H9 (cell line): ENCODE measurements around the gene TCEA2. TPM values are rescaled to one million over a fixed set of nuclear protein-coding genes. Genes with fewer than 3 reads are reported as not detected.

Experiments used
- DNase-seq: peaks from one replicate; pipeline ENCODE4 v3.0.0-alpha.2; 2017
- H2AFZ ChIP-seq: one replicate; pipeline ENCODE4 v1.6.1; 2013; ENCODE audit warnings: mild to moderate bottlenecking, low read length, control low read depth, moderate library complexity
- H2AK5ac ChIP-seq: 2 replicates; pipeline ENCODE4 v1.6.1; 2013; ENCODE audit warnings: low read length, control low read depth, mixed read lengths; ENCODE audit not compliant: insufficient read length
- H2BK120ac ChIP-seq: one replicate; pipeline ENCODE4 v1.6.1; 2013; ENCODE audit warnings: low read depth, mild to moderate bottlenecking, low read length, control low read depth, inconsistent platforms; ENCODE audit not compliant: poor library complexity, severe bottlenecking
- H2BK12ac ChIP-seq: 2 replicates; pipeline ENCODE4 v1.6.1; 2013; ENCODE audit warnings: low read length, control low read depth, mixed read lengths, low read depth; ENCODE audit not compliant: insufficient read length
- H2BK15ac ChIP-seq: 2 replicates; pipeline ENCODE4 v1.6.1; 2013; ENCODE audit warnings: low read depth, low read length, control low read depth
- H2BK20ac ChIP-seq: one replicate; pipeline ENCODE4 v1.6.1; 2013; ENCODE audit warnings: low read depth, mild to moderate bottlenecking, low read length, control low read depth, inconsistent platforms; ENCODE audit not compliant: poor library complexity, severe bottlenecking
- H2BK5ac ChIP-seq: 2 replicates; pipeline ENCODE4 v1.6.1; 2013; ENCODE audit warnings: low read length, control low read depth, mixed read lengths; ENCODE audit not compliant: insufficient read length
- H3K14ac ChIP-seq: 2 replicates; pipeline ENCODE4 v1.6.1; 2013; ENCODE audit warnings: low read length, control low read depth; ENCODE audit not compliant: insufficient read depth
- H3K18ac ChIP-seq: 2 replicates; pipeline ENCODE4 v1.6.1; 2013; ENCODE audit warnings: low read depth, mild to moderate bottlenecking, mixed read lengths, low read length, control low read depth; ENCODE audit not compliant: insufficient read length
- H3K23ac ChIP-seq: 2 replicates; pipeline ENCODE4 v1.6.1; 2013; ENCODE audit warnings: low read length, control low read depth, mixed read lengths, low read depth; ENCODE audit not compliant: insufficient read length
- H3K23me2 ChIP-seq: 2 replicates; pipeline ENCODE4 v1.6.1; 2013; ENCODE audit warnings: low read depth, mild to moderate bottlenecking, mixed read lengths, low read length, control low read depth; ENCODE audit not compliant: insufficient read length, poor library complexity, severe bottlenecking
- H3K27ac ChIP-seq: 2 replicates; pipeline ENCODE4 v1.5.1; 2013; ENCODE audit warnings: low read length, control low read depth, mixed read lengths, low read depth; ENCODE audit not compliant: insufficient read length
- H3K27me3 ChIP-seq: 2 replicates; pipeline ENCODE4 v1.6.1; 2013; ENCODE audit warnings: low read length, control low read depth, inconsistent platforms; ENCODE audit not compliant: insufficient read depth
- H3K4ac ChIP-seq: 2 replicates; pipeline ENCODE4 v1.6.1; 2013; ENCODE audit warnings: low read depth, mild to moderate bottlenecking, control low read depth, inconsistent platforms, low read length, moderate library complexity
- H3K4me1 ChIP-seq: 2 replicates; pipeline ENCODE4 v1.6.1; 2013; ENCODE audit warnings: low read length, control low read depth, inconsistent platforms; ENCODE audit not compliant: insufficient read depth
- H3K4me2 ChIP-seq: 2 replicates; pipeline ENCODE4 v1.6.1; 2013; ENCODE audit warnings: low read length, control low read depth, mixed read lengths; ENCODE audit not compliant: insufficient read length, insufficient read depth
- H3K56ac ChIP-seq: 2 replicates; pipeline ENCODE4 v1.6.1; 2013; ENCODE audit warnings: low read depth, mild to moderate bottlenecking, mixed read lengths, low read length, control low read depth; ENCODE audit not compliant: insufficient read length
- H3K79me1 ChIP-seq: 2 replicates; pipeline ENCODE4 v1.6.1; 2013; ENCODE audit warnings: low read depth, mild to moderate bottlenecking, moderate library complexity, low read length, control low read depth, inconsistent platforms; ENCODE audit not compliant: insufficient read depth, poor library complexity, severe bottlenecking
- H3K79me2 ChIP-seq: 2 replicates; pipeline ENCODE4 v1.6.1; 2013; ENCODE audit warnings: low read length, control low read depth, inconsistent platforms; ENCODE audit not compliant: insufficient read depth
- H3K9ac ChIP-seq: 2 replicates; pipeline ENCODE4 v1.6.1; 2013; ENCODE audit warnings: low read length, control low read depth, mixed read lengths; ENCODE audit not compliant: insufficient read length; ENCODE audit errors: extremely low read depth
- H3K9me3 ChIP-seq: one replicate; pipeline ENCODE4 v1.6.1; 2013; ENCODE audit warnings: low read depth, low read length, inconsistent platforms; ENCODE audit not compliant: control insufficient read depth
- H3T11ph ChIP-seq: one replicate; pipeline ENCODE4 v1.6.1; 2013; ENCODE audit warnings: mild to moderate bottlenecking, low read length, control low read depth, inconsistent platforms
- H4K20me1 ChIP-seq: one replicate; pipeline ENCODE4 v1.6.1; 2013; ENCODE audit not compliant: control insufficient read depth, insufficient read length, insufficient read depth
- H4K5ac ChIP-seq: 2 replicates; pipeline ENCODE4 v1.6.1; 2013; ENCODE audit warnings: low read depth, mild to moderate bottlenecking, mixed read lengths, low read length, control low read depth; ENCODE audit not compliant: insufficient read length
- H4K8ac ChIP-seq: replicated peaks from 2 replicates; pipeline ENCODE4 v1.6.1; 2013; ENCODE audit warnings: low read length, control low read depth, mixed read lengths, low read depth; ENCODE audit not compliant: insufficient read length
- H4K91ac ChIP-seq: 2 replicates; pipeline ENCODE4 v1.6.1; 2013; ENCODE audit warnings: low read depth, mild to moderate bottlenecking, moderate library complexity, mixed read lengths, low read length, control low read depth; ENCODE audit not compliant: insufficient read length
- H3K27ac Mint-ChIP-seq, 3 experiments: 2 replicates in 2 of 3; 3 replicates in 1 of 3; pipeline ENCODE4 v1.8.0; 2020 to 2021; ENCODE audit warnings: mixed read lengths in 3 of 3, mild to moderate bottlenecking in 1 of 3, moderate library complexity in 1 of 3
- H3K27me3 Mint-ChIP-seq: 2 replicates; pipeline ENCODE4 v1.8.0; 2021; ENCODE audit warnings: low read depth, mild to moderate bottlenecking, moderate library complexity, mixed read lengths
- H3K36me3 Mint-ChIP-seq, 3 experiments: 2 replicates in 2 of 3; 3 replicates in 1 of 3; pipeline ENCODE4 v1.8.0; 2020 to 2021; ENCODE audit warnings: low read depth in 3 of 3, mixed read lengths in 3 of 3; ENCODE audit not compliant: insufficient read depth in 1 of 3
- H3K4me1 Mint-ChIP-seq, 2 experiments: 2 replicates each; pipeline ENCODE4 v1.8.0; 2020; ENCODE audit warnings: mixed read lengths in 2 of 2
- H3K4me3 Mint-ChIP-seq, 2 experiments: 2 replicates in 1 of 2; 3 replicates in 1 of 2; pipeline ENCODE4 v1.8.0; 2020 to 2021; ENCODE audit warnings: mild to moderate bottlenecking in 2 of 2, mixed read lengths in 2 of 2, moderate library complexity in 1 of 2
- H3K9me3 Mint-ChIP-seq, 2 experiments: 2 replicates in 1 of 2; 3 replicates in 1 of 2; pipeline ENCODE4 v1.8.0; 2020; ENCODE audit warnings: mild to moderate bottlenecking in 2 of 2, mixed read lengths in 2 of 2, moderate library complexity in 1 of 2
- WGBS: extraction: QIAGEN DNeasy Blood & Tissue Kit; methylation state at CpG from one replicate; pipeline ENCODE4 v1.1.7; 2013; ENCODE audit warnings: missing lambda C conversion rate, low lambda C conversion rate, mixed read lengths; ENCODE audit not compliant: insufficient read length; ENCODE audit errors: extremely low coverage; 5-methylcytosine and 5-hydroxymethylcytosine counted together
- total RNA-seq: library from RNA; stranded (reverse); gene quantifications from 2 replicates; pipeline ENCODE4 v1.2.1, GENCODE V29; 2021
- TF ChIP-seq, protein P1 (sequence below): fragments of 200-600 bp; sonication (generic); conservative IDR thresholded peaks from 3 replicates; pipeline ENCODE4 v1.8.0; 2021; ENCODE audit warnings: antibody characterized with exemption, mild to moderate bottlenecking

Gene TCEA2
- total RNA-seq, 1 experiment from 2014 or later, result 51.7 TPM

DNA sequence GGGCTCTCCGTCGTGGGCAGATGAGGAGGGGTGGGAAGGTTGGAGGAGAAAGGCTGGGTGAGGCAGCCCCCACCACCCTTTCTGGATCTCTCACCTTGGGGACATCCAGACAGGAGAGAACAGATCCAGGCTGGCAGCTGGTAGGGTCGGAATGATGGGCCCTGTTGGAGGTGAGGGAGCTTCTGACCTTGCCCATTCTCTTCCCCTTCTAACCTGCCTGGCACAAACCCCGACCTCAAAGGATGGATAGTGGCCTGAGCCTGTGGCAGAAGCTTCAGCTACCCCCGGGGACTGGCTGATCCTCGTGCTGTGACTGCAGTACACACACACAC lies 50.4 kb downstream of the TCEA2 start:
- H3K36me3 Mint-ChIP-seq, result no peaks in the 10 kb centered on the region
- Histone ChIP-seq H2BK12ac (no peak overlapping the region), H3K4me1 (no peaks in the 10 kb centered on the region), H4K8ac (no peak overlapping the region), H2AK5ac (no peak overlapping the region), H2BK120ac (no peak overlapping the region), H2BK5ac (no peak overlapping the region), H3K27me3 (no peaks in the 10 kb centered on the region), H4K5ac (no peak overlapping the region), H4K91ac (no peak overlapping the region), H2BK20ac (no peak overlapping the region), H3K14ac (no peak overlapping the region), H3K23ac (no peak overlapping the region), H3K79me2 (no peaks in the 10 kb centered on the region), H3K4me2 (no peak overlapping the region), H3K18ac (no peak overlapping the region), H3K4ac (no peak overlapping the region), H3K27ac (no peak overlapping the region), H3K9me3 (no peaks in the 10 kb centered on the region), H3K9ac (no peak overlapping the region), H3K79me1 (no peaks in the 10 kb centered on the region), H2BK15ac (no peak overlapping the region), H3K56ac (no peak overlapping the region), H2AFZ (no peak overlapping the region), H3T11ph (no peak overlapping the region), H4K20me1 (peaks cover 3% of the 10 kb centered on the region), H3K23me2 (no peaks in the 10 kb centered on the region)
- DNase-seq, result no peak
- no peak overlapping the region for H3K27ac Mint-ChIP-seq
- no peaks in the 10 kb centered on the region for H3K9me3 Mint-ChIP-seq
- H3K4me3 Mint-ChIP-seq, result no peak overlapping the region
- H3K4me1 Mint-ChIP-seq, result no peaks in the 10 kb centered on the region
- H3K27me3 Mint-ChIP-seq, result peaks cover 2% of the 10 kb centered on the region; the same call in 1 of the 2 replicates
- TF ChIP-seq, protein P1, sequence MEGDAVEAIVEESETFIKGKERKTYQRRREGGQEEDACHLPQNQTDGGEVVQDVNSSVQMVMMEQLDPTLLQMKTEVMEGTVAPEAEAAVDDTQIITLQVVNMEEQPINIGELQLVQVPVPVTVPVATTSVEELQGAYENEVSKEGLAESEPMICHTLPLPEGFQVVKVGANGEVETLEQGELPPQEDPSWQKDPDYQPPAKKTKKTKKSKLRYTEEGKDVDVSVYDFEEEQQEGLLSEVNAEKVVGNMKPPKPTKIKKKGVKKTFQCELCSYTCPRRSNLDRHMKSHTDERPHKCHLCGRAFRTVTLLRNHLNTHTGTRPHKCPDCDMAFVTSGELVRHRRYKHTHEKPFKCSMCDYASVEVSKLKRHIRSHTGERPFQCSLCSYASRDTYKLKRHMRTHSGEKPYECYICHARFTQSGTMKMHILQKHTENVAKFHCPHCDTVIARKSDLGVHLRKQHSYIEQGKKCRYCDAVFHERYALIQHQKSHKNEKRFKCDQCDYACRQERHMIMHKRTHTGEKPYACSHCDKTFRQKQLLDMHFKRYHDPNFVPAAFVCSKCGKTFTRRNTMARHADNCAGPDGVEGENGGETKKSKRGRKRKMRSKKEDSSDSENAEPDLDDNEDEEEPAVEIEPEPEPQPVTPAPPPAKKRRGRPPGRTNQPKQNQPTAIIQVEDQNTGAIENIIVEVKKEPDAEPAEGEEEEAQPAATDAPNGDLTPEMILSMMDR, result no peak
- WGBS, result no CpG with 5 or more reads among the region's 6 CpGs
